Stimulated activated CD4-positive, alpha-beta T cell treated with anti-CD3 and anti-CD28 coated beads, Interleukin-1b, Interleukin-23, amount 100 ng/mL, for 48 hours (primary cell): Measurements from ENCODE around the gene SAMD10.
A peak's percentile ranks its signal among the peaks of the same experiment; 100 is the strongest.
"Not testable (repeated sequence)": the region's sequence is repeated elsewhere in the genome, so short reads cannot be mapped to it uniquely, and the experiment has no call there.

Experiments
- DNase-seq: peaks from one replicate; pipeline ENCODE4 v3.0.0-alpha.2; 2020

SAMD10 gene

DNA sequence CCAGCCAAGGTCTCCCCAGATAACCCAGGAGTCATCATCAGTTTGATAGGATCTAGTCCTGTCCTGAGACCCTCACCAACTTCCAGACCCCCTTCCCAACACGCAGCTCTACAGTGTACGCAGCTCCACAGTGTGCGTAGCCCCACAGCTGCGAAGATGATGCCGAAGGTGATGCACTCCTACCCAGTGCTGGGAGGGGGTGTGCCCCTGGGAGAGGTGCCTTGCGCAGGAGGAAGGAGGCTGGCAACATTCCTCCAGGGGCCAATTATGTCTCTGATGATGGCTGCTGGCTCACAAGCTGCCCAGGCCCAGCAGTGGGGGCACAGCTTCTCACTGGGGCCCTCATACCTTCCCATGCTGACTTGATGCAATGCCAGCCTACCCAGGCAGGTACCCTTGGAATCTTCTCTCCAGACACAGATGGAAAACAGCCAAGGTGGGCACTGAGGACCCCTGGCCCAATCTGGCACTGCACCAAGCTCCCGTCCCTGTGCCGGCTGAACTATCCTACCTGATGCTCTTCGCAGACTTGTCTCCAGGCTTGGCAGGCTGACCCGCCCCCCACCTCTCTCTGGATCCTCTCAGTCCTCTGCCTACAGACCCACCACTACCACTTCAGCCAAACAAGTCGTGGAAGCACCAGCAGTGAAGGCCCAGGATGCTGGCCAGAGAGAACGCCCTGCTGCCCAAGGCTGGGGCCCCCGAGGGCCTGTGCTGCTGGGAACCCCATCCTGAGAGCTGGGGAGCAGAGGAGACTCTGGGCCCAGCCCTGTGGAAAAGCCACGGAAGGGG lies 11.1 kb downstream of the SAMD10 start:
- no peak for DNase-seq

DNA sequence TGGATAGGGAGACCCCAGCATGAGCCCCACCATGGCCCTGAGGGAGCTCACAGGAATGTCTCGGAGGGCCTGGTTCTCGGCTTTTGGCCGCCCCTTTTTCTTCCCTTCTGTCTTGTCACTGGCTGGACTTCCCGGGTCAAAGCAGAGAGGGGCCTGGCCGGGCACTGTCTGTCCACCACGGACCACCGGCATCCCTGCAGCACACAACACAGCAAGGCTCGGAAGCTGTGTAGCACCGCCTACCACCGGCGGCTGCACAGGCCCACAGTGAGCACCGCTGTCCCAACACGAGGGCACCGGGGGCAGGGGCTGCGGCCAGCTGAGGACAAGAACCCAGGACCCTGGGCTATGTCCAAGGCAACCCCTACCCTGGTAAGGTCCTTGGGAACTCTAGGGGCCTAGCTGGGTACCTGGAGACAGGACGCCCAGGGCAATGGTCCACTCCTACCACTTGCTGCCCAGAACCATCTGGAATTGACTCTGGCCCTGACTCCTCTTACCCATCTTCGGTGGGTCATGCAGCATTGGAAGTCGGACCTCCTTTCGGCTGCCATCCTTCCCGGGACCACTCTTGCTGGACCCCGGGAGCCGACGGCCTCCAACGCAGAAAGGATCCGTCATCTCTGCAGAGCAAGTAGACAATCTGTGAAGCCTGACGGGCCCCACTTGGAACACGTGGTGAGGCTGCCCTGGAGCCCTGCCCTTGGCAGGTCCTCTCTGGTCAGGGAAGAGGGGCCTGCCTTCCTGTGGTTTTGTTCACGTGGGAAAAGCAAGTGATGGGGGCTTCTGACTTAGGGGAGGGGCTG lies 11.9 kb downstream of the SAMD10 start:
- DNase-seq = no peak

DNA sequence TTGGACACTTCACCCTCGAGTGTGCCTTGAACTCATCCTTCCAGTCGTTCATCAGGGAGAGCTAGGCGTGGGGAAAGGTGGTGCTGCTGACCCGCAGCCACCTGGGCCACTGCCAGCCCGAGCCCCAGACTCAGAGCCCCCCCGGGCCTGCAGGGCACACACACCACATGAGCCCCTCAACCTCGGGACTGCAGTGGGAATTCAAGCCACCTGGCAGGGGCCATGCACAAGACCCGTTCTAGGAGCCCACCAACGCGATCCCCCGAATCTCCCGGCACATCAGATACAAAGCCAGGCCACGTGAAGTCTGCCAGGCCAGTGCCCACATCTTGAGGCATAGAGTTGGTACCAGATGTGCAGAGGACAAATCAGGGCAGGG lies 12.5 kb downstream of the SAMD10 start:
- DNase-seq = no peak

DNA sequence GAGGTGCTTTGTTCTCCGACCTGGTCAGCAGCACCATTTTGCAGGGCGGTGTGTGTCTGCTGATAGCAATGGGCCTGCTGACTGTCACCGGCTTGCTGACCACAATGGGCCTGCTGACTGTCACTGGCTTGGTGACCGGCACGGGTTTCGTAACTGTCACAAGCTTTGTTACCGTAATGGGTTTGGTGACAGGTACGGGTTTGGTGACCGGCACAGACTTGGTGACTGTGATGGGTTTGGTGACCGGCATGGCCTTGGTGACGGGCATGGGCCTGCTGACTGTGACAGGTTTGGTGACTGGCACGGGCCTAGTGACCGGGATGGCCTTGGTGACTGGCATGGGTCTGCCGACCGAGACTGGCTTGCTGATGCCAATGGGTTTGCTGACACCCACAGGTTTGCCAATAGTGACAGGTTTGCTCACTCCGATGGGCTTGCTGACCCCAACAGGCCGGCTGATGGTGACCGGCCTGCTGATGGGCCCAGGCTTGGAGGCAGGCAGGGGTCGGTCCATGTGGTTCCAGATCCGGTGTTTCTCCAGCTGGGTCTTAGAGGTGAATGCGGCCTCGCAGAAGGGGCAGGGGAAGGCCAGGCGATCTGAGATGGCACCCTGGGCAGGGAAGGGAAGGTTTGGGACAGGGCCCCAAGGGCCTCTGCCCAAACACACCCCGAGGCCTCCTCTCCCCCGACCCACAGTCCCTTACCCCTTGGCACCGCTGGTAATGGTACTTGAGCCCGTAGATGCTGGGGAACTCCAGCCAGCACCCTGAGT lies 13.1 kb downstream of the SAMD10 start:
- DNase-seq = no peak

DNA sequence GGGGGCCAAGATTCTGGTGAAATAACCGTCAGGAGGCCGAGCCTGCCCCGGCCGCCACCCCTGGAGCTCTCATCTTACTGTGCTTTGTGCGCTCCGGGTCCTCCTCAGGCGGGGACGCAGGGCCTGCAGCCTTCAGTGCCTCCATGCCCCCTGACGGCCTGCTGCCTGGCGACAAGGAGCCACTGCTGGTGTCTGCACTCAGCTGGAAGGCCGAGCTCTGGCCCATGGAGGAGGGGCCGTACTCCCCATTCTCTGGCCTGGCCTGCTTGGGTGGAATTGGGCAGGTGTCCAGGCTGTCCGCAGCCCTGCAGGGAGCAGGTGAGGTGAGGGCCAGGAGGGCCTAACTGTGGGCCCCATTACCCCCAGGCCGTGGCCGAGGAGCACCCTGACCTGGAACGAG lies 15.0 kb downstream of the SAMD10 start:
- peak; percentile 1 for DNase-seq

DNA sequence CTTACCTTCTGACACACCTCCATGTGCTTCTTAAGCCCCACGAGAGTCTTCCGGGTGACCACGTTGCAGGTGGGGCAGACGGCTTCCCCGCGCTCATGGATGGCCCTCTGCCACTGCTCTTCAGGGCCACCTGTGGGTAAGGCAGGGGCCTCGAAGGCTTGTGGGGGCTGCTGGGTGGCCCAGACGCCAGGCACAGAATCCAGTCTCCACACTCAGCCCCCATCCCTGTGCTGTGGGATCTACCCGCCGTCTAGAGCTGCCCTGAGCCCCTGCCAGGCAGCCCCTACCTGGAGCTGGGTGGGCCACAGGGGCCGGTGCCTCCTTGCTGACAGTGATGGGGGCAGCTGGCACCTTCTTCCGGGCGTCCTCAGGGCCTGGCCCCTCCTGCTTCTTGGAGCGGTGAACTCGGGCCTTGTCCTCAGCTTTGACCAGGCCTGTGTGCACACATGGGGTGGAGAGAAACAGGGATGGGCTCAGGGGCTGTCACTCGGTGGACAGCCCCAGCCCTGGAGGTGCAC lies 15.6 kb downstream of the SAMD10 start:
- DNase-seq = no peak

DNA sequence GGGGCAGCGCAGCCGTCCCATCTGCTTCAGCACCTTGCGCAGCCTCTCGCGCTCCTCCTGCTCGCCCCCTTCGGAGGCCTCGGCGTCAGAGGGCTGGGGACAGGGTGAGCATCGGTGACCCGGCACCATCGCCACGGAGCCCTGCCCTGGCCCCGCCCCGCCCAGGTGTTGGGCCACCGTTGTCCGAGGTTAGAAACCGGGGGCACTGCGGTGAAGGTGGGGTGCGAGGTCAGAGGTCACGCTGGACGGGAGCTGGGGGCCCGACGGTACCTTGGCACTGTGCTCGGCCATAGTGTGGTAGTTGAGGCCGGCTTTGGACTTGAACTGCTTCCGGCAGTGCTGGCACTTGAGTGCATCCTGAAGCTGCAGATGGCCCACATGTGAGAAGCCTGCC lies 16.1 kb downstream of the SAMD10 start:
- no peak for DNase-seq

DNA sequence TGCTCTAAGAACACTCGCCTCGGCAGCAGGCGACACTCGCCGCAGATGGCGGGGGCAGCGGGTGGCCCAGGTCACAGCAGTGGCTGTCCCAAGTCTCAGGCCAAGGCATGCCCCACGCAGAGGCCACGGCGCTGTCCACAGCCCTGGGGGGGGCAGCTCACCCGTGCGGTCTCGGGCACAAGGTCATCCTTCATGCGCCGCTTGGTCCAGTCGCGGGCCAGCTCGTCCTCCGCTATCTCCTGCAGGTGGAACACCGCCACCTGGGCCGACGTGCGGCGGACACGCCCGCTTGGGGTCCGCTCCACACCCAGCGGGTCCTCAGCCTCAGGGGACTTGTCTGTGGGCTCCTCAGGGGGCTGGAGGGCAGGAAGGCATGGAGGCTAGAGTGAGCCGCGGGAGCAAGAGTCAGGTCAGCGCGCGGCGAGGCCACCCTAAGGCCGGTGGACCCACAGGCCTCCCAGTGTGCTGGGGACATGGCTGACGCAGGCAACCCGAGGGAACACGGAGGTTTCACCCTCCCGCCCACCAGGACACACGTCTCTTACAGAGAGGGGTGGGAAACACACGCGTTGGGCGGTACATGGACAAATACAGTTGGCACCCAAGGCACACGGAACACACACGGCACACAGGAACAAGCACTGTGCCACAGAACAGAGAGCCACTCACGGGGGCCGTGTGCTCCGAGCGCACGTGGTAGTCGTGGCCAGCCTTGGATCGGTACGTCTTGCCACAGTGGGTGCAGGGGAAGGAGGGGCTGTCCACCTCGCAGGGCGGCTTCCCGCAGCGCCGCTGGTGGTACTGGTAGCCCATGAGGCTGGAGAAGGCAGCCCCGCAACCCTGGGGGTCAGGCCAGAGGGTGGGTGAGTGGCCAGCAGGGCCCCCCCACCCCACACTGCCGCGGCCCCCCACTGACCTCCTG lies 16.8 kb downstream of the SAMD10 start:
- no peak for DNase-seq

DNA sequence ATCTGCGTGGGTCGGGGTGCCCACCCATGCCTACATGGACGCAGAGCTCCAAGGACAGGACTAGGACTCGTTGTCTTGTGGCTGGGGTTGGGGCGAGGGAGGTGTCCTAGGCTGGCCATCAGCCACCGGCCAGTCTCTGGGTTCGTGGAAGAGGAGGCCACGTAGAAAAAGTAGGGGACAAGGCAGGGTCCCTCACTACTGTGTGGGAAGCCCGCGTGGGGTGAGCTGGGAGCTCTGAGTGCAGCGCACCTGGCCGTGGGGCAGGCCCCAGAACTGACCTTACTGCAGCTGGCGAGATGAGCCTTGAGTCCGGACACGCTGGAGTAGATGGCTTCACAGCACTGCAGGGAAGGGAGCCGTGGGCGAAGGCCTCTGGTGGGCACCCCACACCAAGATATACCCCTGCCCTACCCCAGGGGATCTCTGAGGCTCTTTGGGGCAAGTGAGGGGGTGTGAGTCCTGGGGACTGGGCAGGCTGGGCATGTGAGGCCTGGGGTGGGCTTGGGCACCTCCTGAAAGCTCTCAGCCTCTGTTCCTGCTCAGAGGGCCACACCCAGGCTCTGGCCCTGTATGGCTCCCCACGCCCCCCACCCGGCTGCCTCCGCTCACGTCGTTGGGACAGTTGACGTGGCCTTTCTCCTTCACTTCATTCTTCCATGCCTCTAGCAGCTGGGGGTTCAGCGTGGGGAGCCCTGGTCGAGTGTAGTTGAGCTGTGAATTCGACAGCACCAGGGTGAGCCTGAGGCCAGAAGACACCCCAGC lies 17.6 kb downstream of the SAMD10 start:
- DNase-seq = no peak

DNA sequence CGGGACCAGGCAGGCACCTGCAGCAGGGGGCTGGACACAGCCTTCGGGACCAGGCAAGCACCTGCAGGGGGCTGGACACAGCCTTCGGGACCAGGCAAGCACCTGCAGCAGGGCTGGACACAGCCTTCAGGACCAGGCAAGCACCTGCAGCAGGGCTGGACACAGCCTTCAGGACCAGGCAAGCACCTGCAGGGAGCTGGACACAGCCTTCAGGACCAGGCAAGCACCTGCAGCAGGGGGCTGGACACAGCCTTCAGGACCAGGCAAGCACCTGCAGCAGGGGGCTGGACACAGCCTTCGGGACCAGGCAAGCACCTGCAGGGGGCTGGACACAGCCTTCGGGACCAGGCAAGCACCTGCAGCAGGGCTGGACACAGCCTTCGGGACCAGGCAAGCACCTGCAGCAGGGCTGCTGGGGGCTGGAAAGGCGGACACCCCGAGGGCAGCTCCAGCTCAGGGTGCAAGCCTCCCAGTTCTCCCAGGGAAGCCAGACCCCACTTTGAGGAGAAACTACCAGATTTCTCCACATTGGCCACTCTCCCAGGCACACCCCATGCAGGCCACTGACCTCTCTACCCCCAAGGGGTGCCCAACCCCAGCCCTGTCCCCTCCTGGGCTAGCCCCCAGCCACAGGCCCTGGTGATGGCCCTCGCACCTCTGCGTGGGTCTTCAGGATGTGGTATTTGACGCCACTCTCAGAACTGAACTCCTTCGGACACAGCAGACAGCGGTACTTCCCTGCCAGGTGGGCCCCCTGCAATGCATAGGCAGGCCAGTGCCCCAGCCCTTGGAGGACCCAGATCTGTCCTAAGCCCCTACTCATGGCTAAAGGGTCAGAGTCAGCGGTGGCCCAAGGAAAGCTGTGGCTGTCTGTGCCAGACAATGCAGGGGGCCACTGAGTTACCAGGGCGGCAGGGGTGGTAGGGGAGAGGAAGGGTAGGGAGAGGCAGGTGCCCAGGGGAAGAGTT lies 18.5 kb downstream of the SAMD10 start:
- DNase-seq = not testable (repeated sequence)

DNA sequence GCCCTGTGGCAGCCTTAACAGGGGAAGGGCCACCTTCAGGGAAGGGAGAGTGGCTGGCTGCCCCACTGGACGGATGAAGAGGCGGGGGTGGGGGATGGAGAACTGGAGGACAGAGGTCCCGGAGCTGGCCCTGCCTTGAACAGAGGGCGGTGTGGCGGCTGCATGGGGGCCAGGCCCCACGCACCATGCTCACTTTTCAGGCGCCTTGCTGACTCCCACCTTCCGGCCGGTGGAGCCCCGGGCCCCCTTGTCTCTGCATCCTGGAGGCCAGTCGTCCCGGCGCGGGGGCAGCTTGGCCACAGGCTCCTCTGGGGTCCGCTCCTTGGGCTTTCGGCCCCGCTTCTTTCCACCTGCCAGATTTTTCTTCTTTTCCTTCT lies 19.8 kb downstream of the SAMD10 start:
- DNase-seq = no peak

DNA sequence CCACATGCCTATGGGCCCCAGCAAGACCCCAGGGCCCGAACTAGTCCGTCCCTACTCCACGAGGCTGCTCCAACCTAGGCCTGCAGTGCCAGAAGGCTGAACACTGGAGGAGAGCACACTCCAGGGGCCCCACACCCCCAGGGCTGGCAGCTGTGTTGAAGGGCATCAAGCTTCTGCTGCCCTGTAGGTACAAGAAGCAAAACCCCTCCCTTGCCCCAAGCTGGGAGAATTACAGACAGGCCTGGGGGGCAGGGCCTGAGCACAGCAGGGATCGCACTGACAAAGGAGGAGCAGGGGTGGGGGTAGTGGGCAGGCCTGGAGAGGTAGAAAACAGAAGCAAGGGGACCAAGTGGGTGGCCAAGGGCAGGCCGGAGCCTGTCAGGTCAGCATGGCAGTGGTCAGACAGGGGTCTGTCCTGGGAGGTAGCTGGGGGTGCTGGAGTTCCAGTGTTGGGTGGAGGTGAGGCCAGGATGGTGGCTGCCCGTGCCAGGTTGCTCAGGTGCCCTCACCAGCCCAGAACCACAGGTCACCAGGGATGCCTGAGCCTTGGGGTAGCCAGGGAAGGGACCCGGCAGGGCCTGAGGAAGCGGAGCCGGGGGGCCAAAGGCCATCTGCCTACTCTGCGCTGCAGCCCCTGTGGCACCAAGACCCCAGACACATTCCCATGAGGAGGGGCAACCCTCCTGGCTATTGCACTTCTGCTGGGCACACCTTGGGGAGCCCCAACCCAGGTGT lies 20.3 kb downstream of the SAMD10 start:
- DNase-seq = no peak

DNA sequence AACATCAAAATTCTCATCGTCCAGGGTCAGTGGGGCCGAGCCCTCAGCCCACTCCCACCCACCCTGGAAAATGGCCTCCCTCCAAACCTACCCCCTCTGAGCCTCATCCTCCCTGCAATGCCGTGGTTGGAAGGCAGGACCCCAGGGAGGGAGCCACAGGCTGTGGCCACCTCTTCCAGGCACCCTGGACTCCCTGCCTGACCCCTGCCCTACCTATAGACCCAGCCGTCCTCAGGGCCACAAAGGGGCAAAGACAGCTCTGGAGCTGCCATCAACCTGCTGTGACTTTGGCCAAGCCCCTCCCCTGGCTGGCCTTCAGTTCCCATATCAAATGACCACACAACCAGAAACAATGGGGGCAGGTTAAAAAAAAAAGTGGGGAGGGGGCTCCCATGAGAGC lies 21.0 kb downstream of the SAMD10 start:
- DNase-seq = no peak

DNA sequence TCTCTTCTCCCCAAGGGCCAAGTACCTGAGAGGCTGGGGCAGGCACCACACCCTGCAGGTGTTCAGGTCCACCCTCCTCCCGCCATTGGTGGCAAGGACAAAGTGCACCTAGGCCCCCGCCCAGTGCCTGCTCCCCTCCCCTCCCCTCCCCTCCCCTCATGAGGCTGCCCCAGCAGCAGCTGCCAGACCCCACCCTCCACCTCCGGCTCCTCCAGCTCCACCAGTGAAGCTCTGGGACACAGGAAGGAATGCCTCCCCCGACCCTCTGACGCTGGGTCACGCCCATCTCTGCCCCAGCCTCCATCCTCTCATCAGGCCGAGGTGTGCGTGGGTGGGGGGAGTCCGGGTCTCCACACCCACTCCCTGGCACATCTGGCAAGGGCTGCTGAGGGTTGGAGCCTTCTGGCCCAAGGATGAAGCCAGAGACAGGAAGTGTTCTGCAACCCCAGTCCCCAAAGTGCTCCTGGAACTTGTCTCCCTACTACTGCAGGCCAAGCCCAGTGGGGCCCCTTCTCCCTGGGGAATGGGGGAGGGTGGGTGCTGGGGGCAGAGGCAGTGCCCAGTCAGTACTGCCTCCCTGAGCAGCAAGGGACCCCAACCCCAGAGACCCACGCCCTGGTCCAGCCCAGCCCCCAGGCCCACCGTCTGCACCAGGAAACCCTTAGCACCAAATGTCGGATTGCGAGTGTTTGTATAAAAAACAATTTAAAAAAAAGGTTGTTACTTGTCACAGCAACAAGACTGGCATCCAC lies 21.6 kb downstream of the SAMD10 start:
- DNase-seq = peak; percentile 46

DNA sequence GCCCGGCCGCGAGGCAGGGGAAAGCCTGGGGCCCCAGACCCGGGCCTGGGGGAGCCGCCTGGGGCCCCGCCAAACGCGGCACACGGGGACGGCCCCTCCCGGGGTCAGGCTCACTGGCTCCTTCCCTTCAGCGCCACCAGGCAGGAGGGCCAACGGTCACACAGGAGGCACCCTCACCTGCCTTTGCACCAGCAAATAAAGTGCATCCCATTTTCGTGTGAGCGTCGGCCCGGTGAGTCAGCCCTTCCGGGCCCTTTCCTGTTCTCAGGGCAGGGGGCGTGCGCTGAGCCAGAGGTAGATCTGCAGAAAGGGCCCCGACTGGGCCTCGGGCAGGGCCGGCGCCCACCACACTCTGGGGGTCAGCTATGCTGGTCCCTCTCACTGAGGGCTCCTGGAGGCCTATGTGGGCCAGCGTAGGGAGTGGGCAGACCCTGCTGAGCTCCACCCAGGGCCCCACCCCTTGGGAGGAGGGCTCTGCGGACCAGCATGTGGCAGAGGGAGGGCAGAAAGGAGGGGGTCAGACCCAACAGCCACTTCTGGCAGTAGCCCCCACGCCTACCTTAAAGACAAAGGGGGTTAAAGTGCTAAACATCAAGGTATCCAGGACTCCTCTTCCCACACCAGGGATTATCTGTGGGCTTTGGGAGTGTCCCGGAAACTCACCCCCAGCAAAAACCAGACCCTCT lies 22.3 kb downstream of the SAMD10 start:
- peak; percentile 76 for DNase-seq

DNA sequence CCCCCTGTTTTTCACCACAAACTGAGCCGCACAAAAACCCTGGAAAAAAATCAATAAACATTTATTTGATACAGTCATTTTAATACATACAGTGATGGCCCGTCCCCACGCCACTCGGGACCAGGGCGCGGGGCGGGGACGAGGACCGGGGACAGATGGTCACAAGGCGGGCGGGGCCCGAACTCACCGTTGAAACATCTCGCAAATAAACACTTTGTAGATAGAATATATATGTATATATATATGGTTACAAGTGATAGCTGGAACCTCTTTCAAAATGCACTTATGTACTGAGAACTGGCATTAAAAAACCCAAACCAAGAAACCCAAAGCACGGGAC lies 22.8 kb downstream of the SAMD10 start:
- no peak for DNase-seq

DNA sequence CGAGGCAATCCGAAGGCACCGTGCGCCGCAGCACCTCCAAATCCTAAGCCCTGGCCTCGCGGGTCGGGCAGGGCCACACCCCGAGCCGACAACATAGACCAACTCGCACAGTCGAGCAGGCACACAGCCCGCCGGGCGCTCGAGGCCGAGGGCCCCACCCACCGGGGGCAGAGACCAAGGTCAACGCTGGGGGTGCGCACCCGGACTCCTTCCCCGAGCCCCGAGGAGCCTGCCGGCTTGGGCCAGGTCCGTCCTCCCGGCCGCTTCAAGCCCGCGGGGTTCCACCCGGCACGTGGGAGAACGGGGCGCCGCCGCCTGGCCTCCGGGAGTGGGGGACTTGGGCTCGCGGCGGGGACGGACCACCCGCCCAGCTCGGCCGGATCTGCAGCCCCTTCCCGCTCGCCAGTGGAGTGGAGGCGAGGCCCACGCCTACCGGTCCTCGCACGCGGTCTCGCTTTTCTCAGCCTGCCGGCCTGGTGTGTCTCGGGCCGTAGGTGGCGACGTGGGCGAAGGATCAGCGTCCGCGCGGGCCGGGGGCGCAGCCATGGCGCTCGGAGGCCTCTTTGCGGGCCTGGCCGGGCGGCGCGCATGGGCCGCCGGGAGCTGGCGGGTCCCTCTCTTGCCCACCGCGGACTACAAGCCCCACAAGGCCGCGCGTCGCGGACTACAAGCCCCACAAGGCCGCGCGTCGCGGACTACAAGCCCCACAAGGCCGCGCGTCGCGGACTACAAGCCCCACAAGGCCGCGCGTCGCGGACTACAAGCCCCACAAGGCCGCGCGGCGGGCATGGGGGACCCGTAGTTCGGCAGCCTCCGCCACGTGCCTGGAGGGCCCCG lies 23.4 kb downstream of the SAMD10 start, which contains the start of gene UCKL1:
Gene UCKL1, minus strand, starts transcription at position 590 of the 837 bp plus-strand sequence. Its CDS starts 44 bp downstream, at position 546.
- DNase-seq = peak; percentile 91
